Activated CD4-positive, alpha-beta T cell treated with anti-CD3 and anti-CD28 coated beads, Interleukin-2, amount 10 ng/mL, durations not matched to agents 24 days and 14 days (primary cell): Measurements from ENCODE around the gene PTGDS. TPM values are rescaled to one million over a fixed set of nuclear protein-coding genes. Genes with fewer than 3 reads are reported as not detected.

Experiments used
- DNase-seq: peaks from one replicate; pipeline ENCODE4 v3.0.0; 2022
- H3K27ac Mint-ChIP-seq: one replicate; pipeline ENCODE4 v1.8.0; 2022; ENCODE audit warnings: mild to moderate bottlenecking, mixed read lengths
- H3K27me3 Mint-ChIP-seq: one replicate; pipeline ENCODE4 v1.8.0; 2022; ENCODE audit warnings: mixed read lengths
- H3K36me3 Mint-ChIP-seq: one replicate; pipeline ENCODE4 v1.8.0; 2022; ENCODE audit warnings: low read depth, mild to moderate bottlenecking, mixed read lengths
- H3K4me1 Mint-ChIP-seq: one replicate; pipeline ENCODE4 v1.8.0; 2021; ENCODE audit warnings: mixed read lengths
- H3K4me3 Mint-ChIP-seq: one replicate; pipeline ENCODE4 v1.8.0; 2022; ENCODE audit warnings: mild to moderate bottlenecking, moderate library complexity, mixed read lengths
- H3K9me3 Mint-ChIP-seq: one replicate; pipeline ENCODE4 v1.8.0; 2021; ENCODE audit warnings: mixed read lengths
- intact Hi-C: fragments of 100-400 bp; cut with micrococcal nuclease; formaldehyde crosslinking; loops from one replicate; pipeline ENCODE4 v1.15.1; 2023
- total RNA-seq: library from RNA; stranded (reverse); gene quantifications from 2 replicates; pipeline ENCODE4 v1.2.3, GENCODE V29; 2022

Gene PTGDS
- total RNA-seq, 1 donor from 2014 or later, result not detected

GRCh38 chr9:136949817-136950655 is 27.3 kb upstream of the PTGDS start:
- peak; percentile 99 for DNase-seq
- peak overlapping the region; percentile 88 for H3K4me3 Mint-ChIP-seq
- peaks cover 3% of the 10 kb centered on the region for H3K4me1 Mint-ChIP-seq
- H3K36me3 Mint-ChIP-seq, result no peaks in the 10 kb centered on the region
- no peaks in the 10 kb centered on the region for H3K9me3 Mint-ChIP-seq
- no peaks in the 10 kb centered on the region for H3K27me3 Mint-ChIP-seq
- intact Hi-C loops, result no loop called here
- H3K27ac Mint-ChIP-seq, result peak overlapping the region; percentile 89

- peak overlapping the region; percentile 89 for H3K27ac Mint-ChIP-seq
- no peaks in the 10 kb centered on the region for H3K36me3 Mint-ChIP-seq
- H3K4me3 Mint-ChIP-seq, result peak overlapping the region; percentile 87
- intact Hi-C loops, result no loop called here
- no peak for DNase-seq
- H3K4me1 Mint-ChIP-seq, result peaks cover 3% of the 10 kb centered on the region
- H3K9me3 Mint-ChIP-seq, result no peaks in the 10 kb centered on the region
- no peaks in the 10 kb centered on the region for H3K27me3 Mint-ChIP-seq
These were observed 26.5 kb upstream of the PTGDS start for GRCh38 chr9:136950656-136951276.

GRCh38 chr9:136951541-136952320 is 25.6 kb upstream of the PTGDS start, which contains the start of gene LCN12:
LCN12 (plus strand) TSS chr9:136952273; CDS start chr9:136952328, 55 bp downstream.
- H3K36me3 Mint-ChIP-seq, result peaks cover 2% of the 10 kb centered on the region
- no peaks in the 10 kb centered on the region for H3K27me3 Mint-ChIP-seq
- DNase-seq, result no peak
- peaks cover 7% of the 10 kb centered on the region for H3K9me3 Mint-ChIP-seq
- H3K4me3 Mint-ChIP-seq, result no peak within 1 kb of the TSS
- peaks cover 3% of the 10 kb centered on the region for H3K4me1 Mint-ChIP-seq
- no peak within 1 kb of the TSS for H3K27ac Mint-ChIP-seq
- intact Hi-C loops, result no loop called here

- Mint-ChIP-seq H3K9me3 (peaks cover 9% of the 10 kb centered on the region), H3K4me3 (no peak overlapping the region), H3K4me1 (peaks cover 3% of the 10 kb centered on the region), H3K36me3 (peaks cover 2% of the 10 kb centered on the region), H3K27ac (no peak overlapping the region), H3K27me3 (no peaks in the 10 kb centered on the region)
- DNase-seq, result no peak
- intact Hi-C loops, result no loop called here
These were observed 24.9 kb upstream of the PTGDS start for GRCh38 chr9:136952321-136952850.

- Mint-ChIP-seq H3K9me3 (peaks cover 12% of the 10 kb centered on the region), H3K27me3 (no peaks in the 10 kb centered on the region), H3K4me3 (no peak overlapping the region), H3K4me1 (peaks cover 3% of the 10 kb centered on the region), H3K27ac (no peak overlapping the region), H3K36me3 (peaks cover 2% of the 10 kb centered on the region)
- no peak for DNase-seq
- intact Hi-C loops, result no loop called here
These were observed 24.2 kb upstream of the PTGDS start for GRCh38 chr9:136952876-136953770.

GRCh38 chr9:136953771-136954269 is 23.5 kb upstream of the PTGDS start:
- peaks cover 2% of the 10 kb centered on the region for H3K36me3 Mint-ChIP-seq
- intact Hi-C loops, result no loop called here
- H3K27ac Mint-ChIP-seq, result no peak overlapping the region
- no peaks in the 10 kb centered on the region for H3K27me3 Mint-ChIP-seq
- H3K4me3 Mint-ChIP-seq, result no peak overlapping the region
- no peak for DNase-seq
- H3K9me3 Mint-ChIP-seq, result peaks cover 12% of the 10 kb centered on the region
- H3K4me1 Mint-ChIP-seq, result peaks cover 3% of the 10 kb centered on the region

- peaks cover 3% of the 10 kb centered on the region for H3K4me1 Mint-ChIP-seq
- H3K9me3 Mint-ChIP-seq, result peaks cover 12% of the 10 kb centered on the region
- no peak overlapping the region for H3K27ac Mint-ChIP-seq
- no peak for DNase-seq
- no peaks in the 10 kb centered on the region for H3K27me3 Mint-ChIP-seq
- intact Hi-C loops, result no loop called here
- no peak overlapping the region for H3K4me3 Mint-ChIP-seq
- peaks cover 2% of the 10 kb centered on the region for H3K36me3 Mint-ChIP-seq
These were observed 22.8 kb upstream of the PTGDS start for GRCh38 chr9:136954270-136955083.

GRCh38 chr9:136955202-136955942 is 21.9 kb upstream of the PTGDS start:
- no peaks in the 10 kb centered on the region for H3K27me3 Mint-ChIP-seq
- H3K27ac Mint-ChIP-seq, result no peak overlapping the region
- no peak for DNase-seq
- no peak overlapping the region for H3K4me3 Mint-ChIP-seq
- H3K4me1 Mint-ChIP-seq, result peaks cover 2% of the 10 kb centered on the region
- H3K36me3 Mint-ChIP-seq, result peaks cover 2% of the 10 kb centered on the region
- peaks cover 12% of the 10 kb centered on the region for H3K9me3 Mint-ChIP-seq
- intact Hi-C loops, result no loop called here

GRCh38 chr9:136955943-136956335 is 21.4 kb upstream of the PTGDS start:
- Mint-ChIP-seq H3K4me1 (peaks cover under 1% of the 10 kb centered on the region), H3K9me3 (peaks cover 12% of the 10 kb centered on the region), H3K4me3 (no peak overlapping the region), H3K27ac (no peak overlapping the region), H3K36me3 (peaks cover 2% of the 10 kb centered on the region), H3K27me3 (no peaks in the 10 kb centered on the region)
- intact Hi-C loops, result no loop called here
- DNase-seq, result no peak

- H3K4me3 Mint-ChIP-seq, result no peak overlapping the region
- no peaks in the 10 kb centered on the region for H3K4me1 Mint-ChIP-seq
- no peaks in the 10 kb centered on the region for H3K27me3 Mint-ChIP-seq
- peaks cover 12% of the 10 kb centered on the region for H3K9me3 Mint-ChIP-seq
- no peak for DNase-seq
- intact Hi-C loops, result no loop called here
- no peak overlapping the region for H3K27ac Mint-ChIP-seq
- H3K36me3 Mint-ChIP-seq, result peaks cover 2% of the 10 kb centered on the region
These were observed 20.7 kb upstream of the PTGDS start for GRCh38 chr9:136956604-136957003.

GRCh38 chr9:136957461-136957860 is 19.8 kb upstream of the PTGDS start:
- peaks cover 2% of the 10 kb centered on the region for H3K36me3 Mint-ChIP-seq
- no peak for DNase-seq
- intact Hi-C loops, result no loop called here
- no peak overlapping the region for H3K27ac Mint-ChIP-seq
- H3K9me3 Mint-ChIP-seq, result peaks cover 12% of the 10 kb centered on the region
- no peak overlapping the region for H3K4me3 Mint-ChIP-seq
- H3K4me1 Mint-ChIP-seq, result no peaks in the 10 kb centered on the region
- no peaks in the 10 kb centered on the region for H3K27me3 Mint-ChIP-seq

GRCh38 chr9:136957901-136958300 is 19.4 kb upstream of the PTGDS start:
- H3K4me1 Mint-ChIP-seq, result peaks cover 2% of the 10 kb centered on the region
- H3K27me3 Mint-ChIP-seq, result no peaks in the 10 kb centered on the region
- no peak for DNase-seq
- no peak overlapping the region for H3K4me3 Mint-ChIP-seq
- intact Hi-C loops, result no loop called here
- H3K9me3 Mint-ChIP-seq, result peaks cover 12% of the 10 kb centered on the region
- no peak overlapping the region for H3K27ac Mint-ChIP-seq
- peaks cover 2% of the 10 kb centered on the region for H3K36me3 Mint-ChIP-seq
